Lower leg skin (tissue), 3 donors: ENCODE data around the gene PCDHGA7.
"Not testable (repeated sequence)": the region's sequence is repeated elsewhere in the genome, so short reads cannot be mapped to it uniquely, and the experiment has no call there.

Experiments used
- CTCF ChIP-seq, 3 donors: fragments of 450-650 bp; IDR thresholded peaks; one replicate each; pipeline ENCODE4 v1.5.1; 2016; ENCODE audit warnings: antibody characterized with exemption in 3 of 3, mild to moderate bottlenecking in 3 of 3, moderate library complexity in 2 of 3
- POLR2A ChIP-seq, 2 donors: fragments of 450-650 bp; IDR thresholded peaks; one replicate each; pipeline ENCODE4 v1.6.1; 2016 to 2017; ENCODE audit warnings: antibody characterized with exemption in 2 of 2, mild to moderate bottlenecking in 1 of 2, moderate library complexity in 1 of 2

- TF ChIP-seq CTCF, POLR2A (IDR thresholded peaks at IDR 0.05): not testable (repeated sequence)
Measured at GRCh38 chr5:141346017-141346416, 36.5 kb upstream of the PCDHGA7 start.
